Trophoblast cell (in vitro differentiated cells and primary cell): ENCODE data around the gene IL1RAPL2.
A peak's percentile ranks its signal among the peaks of the same experiment; 100 is the strongest.

Experiments
- DNase-seq, 2 donors: peaks; one replicate each; pipeline ENCODE4 v3.0.0-alpha.2; 2016
- H2AFZ ChIP-seq: 2 replicates; pipeline ENCODE4 v1.6.1; 2013; ENCODE audit warnings: low read length, moderate library complexity, mild to moderate bottlenecking; ENCODE audit not compliant: insufficient read depth, poor library complexity
- H2AK5ac ChIP-seq: 2 replicates; pipeline ENCODE4 v1.6.1; 2013; ENCODE audit warnings: mild to moderate bottlenecking, low read length
- H2BK120ac ChIP-seq: 2 replicates; pipeline ENCODE4 v1.6.1; 2013; ENCODE audit warnings: low read length, mild to moderate bottlenecking, moderate library complexity; ENCODE audit not compliant: insufficient read depth, poor library complexity
- H2BK12ac ChIP-seq: 2 replicates; pipeline ENCODE4 v1.6.1; 2013; ENCODE audit warnings: mild to moderate bottlenecking, low read length, moderate library complexity
- H2BK5ac ChIP-seq: 2 replicates; pipeline ENCODE4 v1.6.1; 2013; ENCODE audit warnings: low read length, low read depth, moderate library complexity, mild to moderate bottlenecking; ENCODE audit not compliant: poor library complexity
- H3K14ac ChIP-seq: 2 replicates; pipeline ENCODE4 v1.6.1; 2013; ENCODE audit warnings: mild to moderate bottlenecking, low read length
- H3K18ac ChIP-seq: 2 replicates; pipeline ENCODE4 v1.6.1; 2013; ENCODE audit warnings: mild to moderate bottlenecking, low read length
- H3K23ac ChIP-seq: 2 replicates; pipeline ENCODE4 v1.6.1; 2013; ENCODE audit warnings: low read length
- H3K27ac ChIP-seq: 2 replicates; pipeline ENCODE4 v1.5.1; 2013; ENCODE audit warnings: low read depth, mild to moderate bottlenecking, inconsistent platforms, low read length, moderate library complexity
- H3K27me3 ChIP-seq: 2 replicates; pipeline ENCODE4 v1.6.1; 2013; ENCODE audit warnings: inconsistent platforms, mild to moderate bottlenecking, low read length, moderate library complexity; ENCODE audit not compliant: insufficient read depth
- H3K36me3 ChIP-seq, 2 experiments: 1 replicate in 1 of 2; 2 replicates in 1 of 2; pipeline ENCODE4 v1.6.1; 2013; ENCODE audit warnings: low read length in 2 of 2, mild to moderate bottlenecking in 2 of 2, moderate library complexity in 1 of 2; ENCODE audit not compliant: insufficient read depth in 2 of 2, control insufficient read depth in 1 of 2
- H3K4ac ChIP-seq: 2 replicates; pipeline ENCODE4 v1.6.1; 2013; ENCODE audit warnings: low read depth, mild to moderate bottlenecking, low read length, moderate library complexity
- H3K4me1 ChIP-seq, 2 experiments: 1 replicate in 1 of 2; 2 replicates in 1 of 2; pipeline ENCODE4 v1.6.1; 2013; ENCODE audit warnings: low read length in 2 of 2, mild to moderate bottlenecking in 2 of 2, moderate library complexity in 1 of 2; ENCODE audit not compliant: insufficient read depth in 2 of 2, control insufficient read depth in 1 of 2
- H3K4me2 ChIP-seq: 2 replicates; pipeline ENCODE4 v1.6.1; 2013; ENCODE audit warnings: inconsistent platforms, mild to moderate bottlenecking, low read length, moderate library complexity
- H3K4me3 ChIP-seq: 2 replicates; pipeline ENCODE4 v1.5.1; 2013; ENCODE audit warnings: mild to moderate bottlenecking, low read depth, low read length, inconsistent platforms
- H3K79me1 ChIP-seq: one replicate; pipeline ENCODE4 v1.6.1; 2013; ENCODE audit warnings: low read length
- H3K79me2 ChIP-seq: 2 replicates; pipeline ENCODE4 v1.6.1; 2013; ENCODE audit warnings: low read length, mild to moderate bottlenecking; ENCODE audit not compliant: control insufficient read depth, insufficient read depth, poor library complexity
- H3K9ac ChIP-seq: 2 replicates; pipeline ENCODE4 v1.6.1; 2013; ENCODE audit warnings: mild to moderate bottlenecking, low read length
- H3K9me3 ChIP-seq: 2 replicates; pipeline ENCODE4 v1.6.1; 2013; ENCODE audit warnings: low read depth, mild to moderate bottlenecking, control low read depth, inconsistent platforms, low read length; ENCODE audit not compliant: insufficient read depth
- H4K12ac ChIP-seq: 2 replicates; pipeline ENCODE4 v1.6.1; 2013; ENCODE audit warnings: low read depth, mild to moderate bottlenecking, low read length, moderate library complexity
- H4K8ac ChIP-seq: 2 replicates; pipeline ENCODE4 v1.6.1; 2013; ENCODE audit warnings: low read depth, mild to moderate bottlenecking, low read length, moderate library complexity
- H4K91ac ChIP-seq: one replicate; pipeline ENCODE4 v1.6.1; 2013; ENCODE audit warnings: low read depth, mild to moderate bottlenecking, low read length, moderate library complexity
- WGBS: extraction: QIAGEN DNeasy Blood & Tissue Kit; methylation state at CpG from one replicate; pipeline ENCODE4 v1.1.7; 2013; ENCODE audit warnings: missing lambda C conversion rate; ENCODE audit not compliant: insufficient read length, insufficient coverage; ENCODE audit errors: extremely low coverage; 5-methylcytosine and 5-hydroxymethylcytosine counted together

Gene IL1RAPL2

DNA sequence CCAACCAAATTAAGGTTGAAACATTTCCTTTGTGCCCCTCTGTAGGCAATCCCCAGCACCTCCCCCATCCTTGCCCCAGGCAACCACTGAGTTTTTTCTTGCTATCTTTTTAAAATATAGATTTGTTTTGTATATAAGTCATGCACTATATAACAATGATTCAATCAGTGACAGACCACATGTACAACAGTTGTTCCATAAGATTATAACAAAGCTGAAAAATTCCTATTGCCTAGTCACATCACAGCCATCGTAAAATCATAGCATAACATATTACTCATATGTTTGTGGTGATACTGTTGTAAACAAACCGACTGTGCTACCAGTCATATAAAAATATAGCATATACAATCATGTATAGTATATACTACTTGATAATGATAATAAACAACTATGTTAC, 1044.4 kb downstream of the IL1RAPL2 start:
- Histone ChIP-seq H3K79me1 (no peaks in the 10 kb centered on the region), H3K18ac (no peak overlapping the region), H3K9ac (no peak overlapping the region), H3K23ac (no peak overlapping the region), H2AFZ (no peak overlapping the region), H4K91ac (no peak overlapping the region), H4K8ac (no peak overlapping the region), H2AK5ac (no peak overlapping the region), H4K12ac (no peak overlapping the region), H3K14ac (no peak overlapping the region), H2BK120ac (no peak overlapping the region), H3K27ac (no peak overlapping the region), H3K27me3 (no peaks in the 10 kb centered on the region), H3K4me1 (no peaks in the 10 kb centered on the region), H3K4ac (no peak overlapping the region), H3K79me2 (no peaks in the 10 kb centered on the region), H3K4me3 (no peak overlapping the region), H3K36me3 (no peaks in the 10 kb centered on the region), H2BK12ac (no peak overlapping the region), H3K9me3 (no peaks in the 10 kb centered on the region), H3K4me2 (no peak overlapping the region), H2BK5ac (no peak overlapping the region)
- WGBS, result no CpG with 5 or more reads among the region's 2 CpGs
- DNase-seq, result peak in 1 of 2 donors; percentile 64

DNA sequence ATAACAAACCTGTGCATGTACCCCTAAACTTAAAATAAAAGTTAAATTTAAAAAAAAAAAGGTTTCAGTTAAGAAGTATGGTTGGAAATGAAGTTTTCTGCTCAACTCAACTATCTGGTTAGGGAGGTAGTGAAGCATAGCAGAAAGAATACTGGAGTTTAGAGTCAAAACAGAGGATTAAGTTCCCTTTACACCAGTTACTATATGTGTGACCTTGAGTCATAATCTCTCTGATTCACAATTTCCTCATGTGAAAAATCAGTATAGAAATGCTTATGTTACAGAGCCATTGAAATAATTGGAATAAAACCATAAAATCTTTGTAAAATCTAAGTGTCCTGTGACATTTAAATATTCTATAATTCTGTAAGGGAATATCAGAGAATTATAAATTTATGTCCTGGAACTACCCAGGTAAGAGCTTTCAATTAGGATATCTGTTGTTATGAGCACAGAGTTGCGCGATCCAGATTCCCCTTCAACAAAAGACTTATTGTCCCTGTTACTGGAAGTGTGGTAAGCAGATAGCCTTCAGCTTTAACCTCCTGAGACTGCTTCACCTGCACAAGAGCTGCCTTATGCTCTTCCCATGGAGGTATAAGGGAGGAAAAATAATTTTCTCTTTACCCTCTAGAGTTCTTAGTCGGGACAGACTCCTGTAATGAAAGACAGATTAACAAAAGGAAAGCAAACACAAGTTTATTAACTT, 1052.5 kb downstream of the IL1RAPL2 start:
- Histone ChIP-seq H3K18ac (no peak overlapping the region), H3K36me3 (no peaks in the 10 kb centered on the region), H3K23ac (no peak overlapping the region), H4K91ac (no peak overlapping the region), H2AK5ac (no peak overlapping the region), H2BK12ac (no peak overlapping the region), H3K4me3 (no peak overlapping the region), H3K27ac (no peak overlapping the region), H3K79me1 (no peaks in the 10 kb centered on the region), H3K9me3 (no peaks in the 10 kb centered on the region), H3K79me2 (no peaks in the 10 kb centered on the region), H4K8ac (no peak overlapping the region), H3K4ac (no peak overlapping the region), H3K9ac (no peak overlapping the region), H3K14ac (no peak overlapping the region), H2BK5ac (no peak overlapping the region), H3K4me1 (no peaks in the 10 kb centered on the region), H2BK120ac (no peak overlapping the region), H4K12ac (no peak overlapping the region), H2AFZ (no peak overlapping the region), H3K4me2 (no peak overlapping the region), H3K27me3 (no peaks in the 10 kb centered on the region)
- no CpG with 5 or more reads among the region's 3 CpGs for WGBS
- no peak for DNase-seq

DNA sequence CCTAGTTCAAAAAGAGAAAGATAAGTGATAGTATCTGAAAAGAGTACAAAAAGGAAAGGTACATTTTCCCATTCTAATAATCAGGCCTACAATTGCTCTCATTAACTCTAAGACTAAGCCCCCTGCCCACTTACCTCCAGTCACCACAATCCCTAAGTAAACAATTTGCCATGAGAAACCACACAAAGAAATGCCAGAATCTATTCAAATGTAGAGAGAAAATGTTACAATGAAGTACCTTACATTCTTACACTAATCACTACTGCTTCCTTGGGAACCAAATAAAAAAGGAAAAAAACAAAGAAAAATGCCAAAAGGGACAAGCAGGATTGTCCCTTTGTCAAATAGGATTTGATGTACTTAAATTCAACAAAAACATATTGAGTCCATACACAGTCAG, 1068.2 kb downstream of the IL1RAPL2 start:
- Histone ChIP-seq H2BK120ac (no peak overlapping the region), H3K27me3 (no peaks in the 10 kb centered on the region), H3K36me3 (no peaks in the 10 kb centered on the region), H2AK5ac (no peak overlapping the region), H3K23ac (no peak overlapping the region), H3K14ac (no peak overlapping the region), H3K4me3 (no peak overlapping the region), H3K79me2 (no peaks in the 10 kb centered on the region), H2AFZ (no peak overlapping the region), H3K27ac (no peak overlapping the region), H2BK5ac (no peak overlapping the region), H3K4me2 (no peak overlapping the region), H4K8ac (no peak overlapping the region), H3K9me3 (no peaks in the 10 kb centered on the region), H3K4me1 (no peaks in the 10 kb centered on the region), H3K4ac (no peak overlapping the region), H3K9ac (no peak overlapping the region), H3K79me1 (no peaks in the 10 kb centered on the region), H2BK12ac (no peak overlapping the region), H3K18ac (no peak overlapping the region), H4K91ac (no peak overlapping the region), H4K12ac (no peak overlapping the region)
- DNase-seq, result no peak

DNA sequence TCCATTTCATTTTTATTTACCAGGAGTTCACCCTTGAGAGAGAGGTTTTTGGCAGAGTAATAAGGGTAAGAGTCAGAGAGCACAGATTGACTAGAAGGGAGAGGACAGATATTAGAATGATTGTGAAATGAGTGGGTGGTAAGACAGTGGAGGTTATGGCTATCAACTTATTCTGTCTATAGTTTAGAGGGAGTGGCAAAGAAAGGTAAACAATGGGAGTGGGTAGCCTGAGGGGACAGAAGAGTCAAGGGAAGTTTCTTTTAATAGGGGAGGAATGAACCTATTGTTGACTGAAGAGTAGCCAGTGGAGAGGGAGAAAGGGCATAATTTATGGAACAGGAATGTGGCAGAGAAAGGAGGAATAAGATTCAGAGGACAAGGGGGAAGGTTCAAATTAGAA, 1069.8 kb downstream of the IL1RAPL2 start:
- no peak overlapping the region for H4K8ac ChIP-seq
- H3K4me3 ChIP-seq, result no peak overlapping the region
- H2BK120ac ChIP-seq, result no peak overlapping the region
- no peak overlapping the region for H2BK12ac ChIP-seq
- no peaks in the 10 kb centered on the region for H3K9me3 ChIP-seq
- no peak overlapping the region for H3K14ac ChIP-seq
- no peaks in the 10 kb centered on the region for H3K79me2 ChIP-seq
- H3K36me3 ChIP-seq, result no peaks in the 10 kb centered on the region
- DNase-seq, result no peak
- no peak overlapping the region for H2BK5ac ChIP-seq
- no peaks in the 10 kb centered on the region for H3K79me1 ChIP-seq
- H4K91ac ChIP-seq, result no peak overlapping the region
- no peak overlapping the region for H3K27ac ChIP-seq
- no peaks in the 10 kb centered on the region for H3K27me3 ChIP-seq
- H2AK5ac ChIP-seq, result no peak overlapping the region
- no peak overlapping the region for H4K12ac ChIP-seq
- no peak overlapping the region for H3K23ac ChIP-seq
- no peak overlapping the region for H3K4ac ChIP-seq
- H3K9ac ChIP-seq, result no peak overlapping the region
- H3K4me1 ChIP-seq, result no peaks in the 10 kb centered on the region
- no peak overlapping the region for H3K4me2 ChIP-seq
- H3K18ac ChIP-seq, result no peak overlapping the region
- no peak overlapping the region for H2AFZ ChIP-seq
